IMR-90 (cell line): ENCODE results near the gene DGKH.

Experiments used
- MAZ ChIP-seq: IDR thresholded peaks from 2 replicates; pipeline ENCODE4 v1.6.1; 2012; ENCODE audit warnings: low read depth, mild to moderate bottlenecking, low read length, improper control_type of control experiment, moderate library complexity, borderline replicate concordance
- POLR2A ChIP-seq: IDR thresholded peaks from 2 replicates; pipeline ENCODE4 v1.6.1; 2012; ENCODE audit warnings: mild to moderate bottlenecking, low read depth, low read length
- RAD21 ChIP-seq: IDR thresholded peaks from 2 replicates; pipeline ENCODE4 v1.6.1; 2012; ENCODE audit warnings: low read length, improper control_type of control experiment
- RFX5 ChIP-seq: IDR thresholded peaks from 2 replicates; pipeline ENCODE4 v1.8.0; 2012; ENCODE audit warnings: low read depth, mild to moderate bottlenecking, low read length, moderate library complexity
- SMC3 ChIP-seq: fragments of 150-350 bp; IDR thresholded peaks from 2 replicates; pipeline ENCODE4 v1.6.1; 2016; ENCODE audit warnings: low read depth, mild to moderate bottlenecking, antibody characterized with exemption, low read length, moderate library complexity
- USF2 ChIP-seq: fragments of 150-350 bp; IDR thresholded peaks from 2 replicates; pipeline ENCODE4 v1.6.1; 2017; ENCODE audit warnings: mild to moderate bottlenecking, antibody characterized with exemption, low read length, low read depth
- TF ChIP-seq, protein P1 (sequence below): conservative IDR thresholded peaks from 2 replicates; pipeline ENCODE4 v1.5.1; 2012; ENCODE audit warnings: mild to moderate bottlenecking, low read depth, low read length, improper control_type of control experiment

DNA sequence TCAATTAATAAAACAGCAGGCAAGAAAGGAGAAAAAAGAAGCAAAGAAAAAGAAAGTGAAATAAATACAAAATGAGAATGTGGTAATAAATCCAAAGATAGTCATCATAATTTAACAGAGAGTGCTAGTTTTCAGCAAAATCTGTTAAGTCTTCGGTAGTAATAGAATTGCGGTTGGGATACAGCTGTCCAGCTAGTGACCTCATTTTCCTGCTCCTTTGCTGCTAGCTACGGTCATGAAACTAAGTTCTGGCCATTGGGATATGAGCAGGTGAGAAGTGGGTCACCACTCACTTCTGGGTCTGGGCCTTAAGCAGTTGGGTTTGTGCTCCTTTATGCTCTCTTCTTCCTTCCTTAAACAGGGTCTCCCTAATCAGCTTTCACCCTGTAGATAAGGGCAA, 11.7 kb upstream of the DGKH start:
- TF ChIP-seq, protein P1, sequence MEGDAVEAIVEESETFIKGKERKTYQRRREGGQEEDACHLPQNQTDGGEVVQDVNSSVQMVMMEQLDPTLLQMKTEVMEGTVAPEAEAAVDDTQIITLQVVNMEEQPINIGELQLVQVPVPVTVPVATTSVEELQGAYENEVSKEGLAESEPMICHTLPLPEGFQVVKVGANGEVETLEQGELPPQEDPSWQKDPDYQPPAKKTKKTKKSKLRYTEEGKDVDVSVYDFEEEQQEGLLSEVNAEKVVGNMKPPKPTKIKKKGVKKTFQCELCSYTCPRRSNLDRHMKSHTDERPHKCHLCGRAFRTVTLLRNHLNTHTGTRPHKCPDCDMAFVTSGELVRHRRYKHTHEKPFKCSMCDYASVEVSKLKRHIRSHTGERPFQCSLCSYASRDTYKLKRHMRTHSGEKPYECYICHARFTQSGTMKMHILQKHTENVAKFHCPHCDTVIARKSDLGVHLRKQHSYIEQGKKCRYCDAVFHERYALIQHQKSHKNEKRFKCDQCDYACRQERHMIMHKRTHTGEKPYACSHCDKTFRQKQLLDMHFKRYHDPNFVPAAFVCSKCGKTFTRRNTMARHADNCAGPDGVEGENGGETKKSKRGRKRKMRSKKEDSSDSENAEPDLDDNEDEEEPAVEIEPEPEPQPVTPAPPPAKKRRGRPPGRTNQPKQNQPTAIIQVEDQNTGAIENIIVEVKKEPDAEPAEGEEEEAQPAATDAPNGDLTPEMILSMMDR: no peak
- no peak for TF ChIP-seq RFX5
- TF ChIP-seq SMC3: no peak
- no peak for TF ChIP-seq RAD21
- no peak for TF ChIP-seq POLR2A
- no peak for TF ChIP-seq MAZ
- TF ChIP-seq USF2: no peak
